Chondrocyte (in vitro differentiated cells): ENCODE data around the gene OR2A2. TPM values are rescaled to one million over a fixed set of nuclear protein-coding genes. Genes with fewer than 3 reads are reported as not detected.
A peak's percentile ranks its signal among the peaks of the same experiment; 100 is the strongest.

Experiments
- DNase-seq: peaks from one replicate; pipeline ENCODE4 v3.0.0; 2021; ENCODE audit warnings: mixed read lengths, low spot score
- H3K27ac Mint-ChIP-seq: one replicate; pipeline ENCODE4 v1.8.0; 2021; ENCODE audit warnings: mild to moderate bottlenecking, moderate library complexity, mixed read lengths; ENCODE audit not compliant: unreplicated experiment
- H3K27me3 Mint-ChIP-seq: 2 replicates; pipeline ENCODE4 v1.8.0; 2021; ENCODE audit warnings: low read depth, mixed read lengths
- H3K36me3 Mint-ChIP-seq: 2 replicates; pipeline ENCODE4 v1.8.0; 2021; ENCODE audit warnings: low read depth, mixed read lengths
- H3K4me1 Mint-ChIP-seq: 2 replicates; pipeline ENCODE4 v1.8.0; 2021; ENCODE audit warnings: low read depth, mild to moderate bottlenecking, mixed read lengths
- H3K4me3 Mint-ChIP-seq: one replicate; pipeline ENCODE4 v1.8.0; 2021; ENCODE audit warnings: mild to moderate bottlenecking, moderate library complexity, mixed read lengths; ENCODE audit not compliant: unreplicated experiment
- H3K9me3 Mint-ChIP-seq: 2 replicates; pipeline ENCODE4 v1.8.0; 2021; ENCODE audit warnings: low read depth, mixed read lengths
- CTCF ChIP-seq: fragments of 200-600 bp; sonication (generic); IDR thresholded peaks from 2 replicates; pipeline ENCODE4 v1.5.0; 2021; ENCODE audit warnings: antibody characterized with exemption, mild to moderate bottlenecking, moderate library complexity
- long read RNA-seq: library from polyadenylated mRNA; stranded (forward); transcript quantifications from one replicate; pipeline ENCODE4 v2.0.0, GENCODE V29; 2021
- total RNA-seq: library from RNA; stranded (reverse); gene quantifications from 3 replicates; pipeline ENCODE4 v1.2.1, GENCODE V29; 2021

The OR2A2 gene
- not detected in 3 replicates for total RNA-seq
- long read RNA-seq = 0 reads

- Mint-ChIP-seq H3K36me3 (no peaks in the 10 kb centered on the region), H3K4me1 (no peaks in the 10 kb centered on the region), H3K27ac (peak within 1 kb of the TSS; percentile 5), H3K27me3 (peaks cover 23% of the 10 kb centered on the region), H3K9me3 (no peaks in the 10 kb centered on the region), H3K4me3 (no peak within 1 kb of the TSS)
- DNase-seq = no peak
- TF ChIP-seq CTCF = no peak
These were observed at the start of gene OR2A2 for GRCh38 chr7:144109283-144109682. OR2A2 (plus strand) TSS chr7:144109583; CDS start chr7:144109583, 0 bp downstream.

- DNase-seq = no peak
- peak; percentile 45 for TF ChIP-seq CTCF
- Mint-ChIP-seq H3K4me3 (no peak overlapping the region), H3K27me3 (peaks cover 41% of the 10 kb centered on the region), H3K27ac (no peak overlapping the region), H3K4me1 (no peaks in the 10 kb centered on the region), H3K36me3 (no peaks in the 10 kb centered on the region), H3K9me3 (peaks cover 9% of the 10 kb centered on the region)
These were observed 45.7 kb upstream of the OR2A2 start for GRCh38 chr7:144063710-144064109.

GRCh38 chr7:144069511-144069910 lies 39.9 kb upstream of the OR2A2 start, which contains the start of gene OR2A25:
OR2A25 (plus strand) TSS chr7:144069811; CDS start chr7:144074220, 4,409 bp downstream.
- Mint-ChIP-seq H3K36me3 (no peaks in the 10 kb centered on the region), H3K27ac (no peak within 1 kb of the TSS), H3K4me1 (no peaks in the 10 kb centered on the region), H3K9me3 (peaks cover 3% of the 10 kb centered on the region), H3K27me3 (peaks cover 38% of the 10 kb centered on the region), H3K4me3 (no peak within 1 kb of the TSS)
- DNase-seq = no peak
- TF ChIP-seq CTCF = no peak

GRCh38 chr7:144069953-144070352 lies 39.4 kb upstream of the OR2A2 start:
- no peak for DNase-seq
- Mint-ChIP-seq H3K4me3 (no peak overlapping the region), H3K27ac (no peak overlapping the region), H3K4me1 (no peaks in the 10 kb centered on the region), H3K27me3 (peaks cover 39% of the 10 kb centered on the region), H3K9me3 (peaks cover 3% of the 10 kb centered on the region), H3K36me3 (no peaks in the 10 kb centered on the region)
- no peak for TF ChIP-seq CTCF

DNA sequence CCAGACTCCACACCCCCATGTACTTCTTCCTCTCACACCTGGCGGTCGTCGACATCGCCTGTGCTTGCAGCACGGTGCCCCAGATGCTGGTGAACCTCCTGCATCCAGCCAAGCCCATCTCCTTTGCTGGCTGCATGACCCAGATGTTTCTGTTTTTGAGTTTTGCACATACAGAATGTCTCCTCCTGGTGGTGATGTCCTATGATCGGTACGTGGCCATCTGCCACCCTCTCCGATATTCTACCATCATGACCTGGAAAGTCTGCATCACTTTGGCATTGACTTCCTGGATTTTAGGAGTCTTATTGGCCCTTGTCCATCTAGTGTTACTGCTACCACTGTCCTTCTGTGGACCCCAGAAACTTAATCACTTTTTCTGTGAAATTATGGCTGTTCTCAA lies 35.0 kb upstream of the OR2A2 start:
- no peak for TF ChIP-seq CTCF
- no peaks in the 10 kb centered on the region for H3K9me3 Mint-ChIP-seq
- H3K27me3 Mint-ChIP-seq = peaks cover 15% of the 10 kb centered on the region
- H3K4me1 Mint-ChIP-seq = no peaks in the 10 kb centered on the region
- no peak overlapping the region for H3K27ac Mint-ChIP-seq
- H3K36me3 Mint-ChIP-seq = no peaks in the 10 kb centered on the region
- no peak for DNase-seq
- no peak overlapping the region for H3K4me3 Mint-ChIP-seq
